Measurements from ENCODE around the gene TANGO2. TPM values are rescaled to one million over a fixed set of nuclear protein-coding genes. Genes with fewer than 3 reads are reported as not detected.

TANGO2 gene
- total RNA-seq, 1 experiment from 2014 or later: 14.6 TPM

DNA sequence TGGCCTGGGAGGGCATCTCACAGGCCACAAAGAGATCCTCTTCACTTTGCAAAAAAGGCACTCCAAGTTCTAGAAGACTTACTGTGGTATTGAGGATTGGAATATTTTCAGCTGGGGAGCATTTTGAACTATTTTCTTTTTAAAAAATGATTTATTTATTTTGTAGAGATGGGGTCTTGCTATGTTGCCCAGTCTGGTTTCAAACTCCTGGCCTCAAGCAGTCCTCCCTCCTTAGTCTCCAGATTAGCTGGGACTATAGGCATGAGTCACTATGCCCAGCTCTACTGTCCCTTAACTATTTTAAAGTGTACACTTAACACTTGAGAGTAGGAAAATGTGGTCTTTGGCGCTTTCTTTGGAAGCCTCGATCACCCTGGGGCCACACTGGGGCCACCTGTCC, 34.2 kb downstream of the TANGO2 start:
- H2AFZ ChIP-seq (ENCODE audit: low read length): no peak overlapping the region
- H4K5ac ChIP-seq (ENCODE audit: insufficient read length, low read depth, low read length): no peak overlapping the region
- no peak overlapping the region for H3K23ac ChIP-seq (ENCODE audit: insufficient read length, low read depth, low read length)
- H3K56ac ChIP-seq (ENCODE audit: insufficient read length, low read depth, low read length): no peak overlapping the region
- H3K18ac ChIP-seq (ENCODE audit: insufficient read length, low read depth, low read length): no peak overlapping the region
- peaks cover 0 to 6% (median 0%) of the 10 kb centered on the region in 3 experiments; a peak in 3 of 7 replicates for H3K36me3 Mint-ChIP-seq (ENCODE audit: insufficient read depth in 1 of 3, low read depth in 3 of 3)
- H3K4me3 Mint-ChIP-seq: no peak overlapping the region
- no peak for TF ChIP-seq CTCF (conservative IDR thresholded peaks at IDR 0.05)
- H3K4ac ChIP-seq (ENCODE audit: low read depth, low read length): no peak overlapping the region
- H3K27me3 Mint-ChIP-seq (ENCODE audit: low read depth): no peaks in the 10 kb centered on the region; the same call in 1 of the 2 replicates
- no peak overlapping the region for H3K27ac ChIP-seq (ENCODE audit: insufficient read length, low read depth, low read length)
- H3K9me3 Mint-ChIP-seq: no peaks in the 10 kb centered on the region
- H3K23me2 ChIP-seq (ENCODE audit: insufficient read length, low read depth, low read length, poor library complexity, severe bottlenecking): no peaks in the 10 kb centered on the region
- no peak overlapping the region for H3K9ac ChIP-seq (ENCODE audit: extremely low read depth, insufficient read length, low read length)
- H3K4me1 ChIP-seq (ENCODE audit: insufficient read depth, low read length): no peaks in the 10 kb centered on the region
- H4K20me1 ChIP-seq (ENCODE audit: control insufficient read depth, insufficient read depth, insufficient read length): no peaks in the 10 kb centered on the region
- H4K91ac ChIP-seq (ENCODE audit: insufficient read length, low read depth, low read length): no peak overlapping the region
- H3K4me2 ChIP-seq (ENCODE audit: insufficient read depth, insufficient read length, low read length): no peak overlapping the region
- no peaks in the 10 kb centered on the region for H3K27me3 ChIP-seq (ENCODE audit: insufficient read depth, low read length)
- H2BK20ac ChIP-seq (ENCODE audit: low read depth, low read length, poor library complexity, severe bottlenecking): no peak overlapping the region
- DNase-seq: no peak
- H4K8ac ChIP-seq (replicated peaks; ENCODE audit: insufficient read length, low read depth, low read length): no peak overlapping the region
- no peak overlapping the region for H3K27ac Mint-ChIP-seq
- no peak overlapping the region for H2AK5ac ChIP-seq (ENCODE audit: insufficient read length, low read length)
- H3T11ph ChIP-seq (ENCODE audit: low read length): no peak overlapping the region
- WGBS (ENCODE audit: extremely low coverage, insufficient read length, low lambda C conversion rate): no CpG with 5 or more reads among the region's 2 CpGs
- H3K79me2 ChIP-seq (ENCODE audit: insufficient read depth, low read length): no peaks in the 10 kb centered on the region
- H3K79me1 ChIP-seq (ENCODE audit: insufficient read depth, low read depth, low read length, poor library complexity, severe bottlenecking): no peaks in the 10 kb centered on the region
- no peaks in the 10 kb centered on the region for H3K4me1 Mint-ChIP-seq
- H2BK120ac ChIP-seq (ENCODE audit: low read depth, low read length, poor library complexity, severe bottlenecking): no peak overlapping the region
- no peak overlapping the region for H2BK12ac ChIP-seq (ENCODE audit: insufficient read length, low read depth, low read length)
- H3K9me3 ChIP-seq (ENCODE audit: control insufficient read depth, low read depth, low read length): no peaks in the 10 kb centered on the region
- no peak overlapping the region for H2BK5ac ChIP-seq (ENCODE audit: insufficient read length, low read length)
- no peak overlapping the region for H3K14ac ChIP-seq (ENCODE audit: insufficient read depth, low read length)
- H2BK15ac ChIP-seq (ENCODE audit: low read depth, low read length): no peak overlapping the region
